Measurements from ENCODE around the gene RSPO3.

DNA sequence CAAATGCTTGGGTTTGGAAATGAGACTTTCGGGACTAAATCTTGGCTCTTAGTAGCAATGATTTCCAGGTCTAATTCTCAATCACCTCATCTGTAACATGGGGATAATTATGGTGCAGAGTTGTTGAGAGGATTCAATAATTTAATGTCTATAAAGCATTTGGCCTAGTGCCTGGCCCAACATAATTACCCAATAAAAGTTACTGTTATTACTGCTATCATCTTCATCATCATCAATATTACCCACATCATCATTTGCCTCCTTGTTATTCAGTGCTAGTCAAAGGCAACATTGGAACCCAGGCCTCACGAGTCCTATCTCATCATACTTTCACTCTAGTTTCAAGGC, 34.5 kb upstream of the RSPO3 start:
- TF ChIP-seq CTCF (IDR thresholded peaks at IDR 0.05) (no peak), ZFX (IDR thresholded peaks at IDR 0.05; ENCODE audit: borderline replicate concordance) (no peak)
